A673 (cell line): ENCODE measurements around the gene ISG20L2. TPM values are rescaled to one million over a fixed set of nuclear protein-coding genes. Genes with fewer than 3 reads are reported as not detected.
A peak's percentile ranks its signal among the peaks of the same experiment; 100 is the strongest.

ENCODE experiments used
- BruUV-seq: library from RNA; stranded (reverse); fragments of 400-500 nt; replicated peaks from 2 replicates; lab custom pipeline; 2021; lab: Mats Ljungman, UMichigan
- CTCF ChIA-PET: fragments of 300-600 bp; sonication (Branson Sonifier 250); formaldehyde crosslinking; loops from one replicate; lab custom pipeline; 2022; ENCODE audit warnings: antibody characterized with exemption; lab: Charles Lee
- POLR2A ChIA-PET: fragments of 300-600 bp; sonication (Branson Sonifier 250); formaldehyde crosslinking; loops from one replicate; lab custom pipeline; 2022; ENCODE audit warnings: antibody characterized with exemption; ENCODE audit not compliant: low non-redundant PET; lab: Charles Lee
- DNase-seq: peaks from one replicate; pipeline ENCODE4 v3.0.0-alpha.2; 2015; ENCODE audit warnings: low spot score
- H3K27ac ChIP-seq: fragments of 200-600 bp; sonication (generic); 2 replicates; pipeline ENCODE4 v1.5.1; 2016; ENCODE audit warnings: mixed run types, low read depth, mild to moderate bottlenecking, mixed read lengths, antibody characterized with exemption, low read length; ENCODE audit not compliant: poor library complexity, severe bottlenecking
- H3K27me3 ChIP-seq: fragments of 200-600 bp; sonication (generic); replicated peaks from 2 replicates; pipeline ENCODE4 v1.6.1; 2017; ENCODE audit warnings: mixed run types, low read depth, mild to moderate bottlenecking, mixed read lengths, antibody characterized with exemption, low read length; ENCODE audit not compliant: insufficient read depth, poor library complexity
- H3K36me3 ChIP-seq: fragments of 200-600 bp; sonication (generic); 2 replicates; pipeline ENCODE4 v1.6.1; 2016; ENCODE audit warnings: mixed run types, mild to moderate bottlenecking, mixed read lengths, antibody characterized with exemption, low read length; ENCODE audit not compliant: insufficient read depth, poor library complexity, severe bottlenecking
- H3K4me1 ChIP-seq: fragments of 200-600 bp; sonication (generic); 2 replicates; pipeline ENCODE4 v1.6.1; 2017; ENCODE audit warnings: mixed run types, mild to moderate bottlenecking, mixed read lengths, antibody characterized with exemption, low read length; ENCODE audit not compliant: insufficient read depth, poor library complexity, severe bottlenecking
- H3K4me3 ChIP-seq: fragments of 200-600 bp; sonication (generic); 2 replicates; pipeline ENCODE4 v1.5.1; 2016; ENCODE audit warnings: low read depth, mixed run types, mild to moderate bottlenecking, mixed read lengths, low read length; ENCODE audit not compliant: poor library complexity, severe bottlenecking
- H3K9me3 ChIP-seq: fragments of 200-600 bp; sonication (generic); 2 replicates; pipeline ENCODE4 v1.6.1; 2016; ENCODE audit warnings: mixed run types, low read depth, mild to moderate bottlenecking, mixed read lengths, antibody characterized with exemption, low read length; ENCODE audit not compliant: poor library complexity, severe bottlenecking
- EZH2 ChIP-seq: fragments of 200-600 bp; sonication (generic); IDR thresholded peaks from 2 replicates; pipeline ENCODE4 v1.6.1; 2017; ENCODE audit warnings: borderline replicate concordance, low read depth, mild to moderate bottlenecking, mixed read lengths, antibody characterized with exemption, low read length; ENCODE audit not compliant: poor library complexity, severe bottlenecking
- intact Hi-C: fragments of 100-400 bp; cut with micrococcal nuclease; formaldehyde crosslinking; loops from one replicate; pipeline ENCODE4 v1.10.0; 2022; ENCODE audit not compliant: unreplicated experiment
- total RNA-seq: library from RNA; stranded (reverse); gene quantifications from 2 replicates; pipeline ENCODE4 v1.2.3, GENCODE V29; 2021
- TF ChIP-seq, protein P1 (sequence below): fragments of 300-800, 200-600 bp; sonication (generic); conservative IDR thresholded peaks from 2 replicates; pipeline ENCODE4 v1.5.1; 2017; ENCODE audit warnings: low read depth, mild to moderate bottlenecking, antibody characterized with exemption, low read length, moderate library complexity, mixed read lengths

The ISG20L2 gene
- total RNA-seq, 1 experiment from 2014 or later, result 46.5 TPM

DNA sequence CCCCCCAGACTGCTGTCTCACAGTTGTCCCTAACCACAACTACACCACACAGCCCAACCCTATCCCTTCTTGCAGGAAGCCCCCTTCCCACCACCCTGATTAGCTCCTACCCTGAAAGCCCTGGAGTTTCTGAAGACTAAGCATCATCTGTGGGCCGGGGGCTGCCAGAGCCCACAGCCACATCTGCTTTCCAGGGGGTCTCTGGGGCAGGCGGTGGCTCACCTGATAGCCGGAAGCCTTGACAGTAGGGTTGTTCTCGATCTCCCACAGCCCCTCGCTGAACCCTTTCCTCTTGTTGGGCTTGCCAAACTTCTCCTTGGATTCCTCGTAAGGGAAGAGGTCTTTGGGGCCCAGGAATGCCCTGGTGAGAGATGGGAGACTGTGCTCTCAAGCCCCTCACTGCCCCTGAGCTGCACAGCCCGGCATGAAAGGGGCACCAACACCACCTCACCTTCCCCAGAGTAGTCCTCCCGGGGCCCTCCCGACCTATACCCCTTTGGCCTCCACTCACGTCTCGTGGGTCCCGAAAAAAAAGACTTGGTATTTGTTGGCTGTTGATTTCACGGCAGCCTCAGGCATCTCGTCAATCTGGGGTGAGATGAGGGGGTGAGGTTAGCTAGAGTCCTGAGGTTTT lies 16.3 kb upstream of the ISG20L2 start:
- TF ChIP-seq EZH2, result no peak
- TF ChIP-seq, protein P1, sequence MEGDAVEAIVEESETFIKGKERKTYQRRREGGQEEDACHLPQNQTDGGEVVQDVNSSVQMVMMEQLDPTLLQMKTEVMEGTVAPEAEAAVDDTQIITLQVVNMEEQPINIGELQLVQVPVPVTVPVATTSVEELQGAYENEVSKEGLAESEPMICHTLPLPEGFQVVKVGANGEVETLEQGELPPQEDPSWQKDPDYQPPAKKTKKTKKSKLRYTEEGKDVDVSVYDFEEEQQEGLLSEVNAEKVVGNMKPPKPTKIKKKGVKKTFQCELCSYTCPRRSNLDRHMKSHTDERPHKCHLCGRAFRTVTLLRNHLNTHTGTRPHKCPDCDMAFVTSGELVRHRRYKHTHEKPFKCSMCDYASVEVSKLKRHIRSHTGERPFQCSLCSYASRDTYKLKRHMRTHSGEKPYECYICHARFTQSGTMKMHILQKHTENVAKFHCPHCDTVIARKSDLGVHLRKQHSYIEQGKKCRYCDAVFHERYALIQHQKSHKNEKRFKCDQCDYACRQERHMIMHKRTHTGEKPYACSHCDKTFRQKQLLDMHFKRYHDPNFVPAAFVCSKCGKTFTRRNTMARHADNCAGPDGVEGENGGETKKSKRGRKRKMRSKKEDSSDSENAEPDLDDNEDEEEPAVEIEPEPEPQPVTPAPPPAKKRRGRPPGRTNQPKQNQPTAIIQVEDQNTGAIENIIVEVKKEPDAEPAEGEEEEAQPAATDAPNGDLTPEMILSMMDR, result no peak
- no TSS peak for BruUV-seq
- Histone ChIP-seq H3K27me3 (no peaks in the 10 kb centered on the region), H3K4me1 (peaks cover 45% of the 10 kb centered on the region), H3K4me3 (no peak overlapping the region), H3K36me3 (peaks cover 40% of the 10 kb centered on the region), H3K27ac (peak overlapping the region; percentile 90), H3K9me3 (no peaks in the 10 kb centered on the region)
- no peak for DNase-seq
- POLR2A ChIA-PET, result no interaction called here
- CTCF ChIA-PET, result no interaction called here
- intact Hi-C loops, result no loop called here

DNA sequence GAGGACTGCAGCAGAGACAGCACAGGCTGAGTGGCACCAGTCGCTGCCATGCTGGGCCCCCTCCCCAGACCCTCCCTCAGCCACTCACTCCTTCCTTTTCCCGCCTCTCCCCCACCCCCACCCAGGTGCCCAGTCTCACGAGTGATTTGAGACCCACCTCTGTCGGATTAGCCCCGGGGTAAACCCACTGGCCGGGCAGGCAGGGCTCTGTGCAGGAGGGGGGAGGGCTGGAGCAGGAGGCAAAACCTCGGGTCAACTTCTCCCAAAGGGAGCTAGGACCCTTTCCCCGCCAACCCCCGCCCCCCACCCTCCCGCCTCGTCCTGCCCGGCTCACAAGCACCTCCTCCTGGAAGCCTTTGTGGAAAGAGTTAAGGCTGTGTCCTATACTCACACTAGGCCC lies 15.8 kb upstream of the ISG20L2 start:
- no peak for TF ChIP-seq EZH2
- TF ChIP-seq, protein P1, result no peak
- POLR2A ChIA-PET, result no interaction called here
- H3K4me1 ChIP-seq, result peaks cover 44% of the 10 kb centered on the region
- no peak overlapping the region for H3K4me3 ChIP-seq
- intact Hi-C loops, result no loop called here
- no peak for DNase-seq
- BruUV-seq, result no TSS peak
- no peak overlapping the region for H3K27ac ChIP-seq
- H3K9me3 ChIP-seq, result no peaks in the 10 kb centered on the region
- CTCF ChIA-PET, result no interaction called here
- peaks cover 40% of the 10 kb centered on the region for H3K36me3 ChIP-seq
- H3K27me3 ChIP-seq, result no peaks in the 10 kb centered on the region

DNA sequence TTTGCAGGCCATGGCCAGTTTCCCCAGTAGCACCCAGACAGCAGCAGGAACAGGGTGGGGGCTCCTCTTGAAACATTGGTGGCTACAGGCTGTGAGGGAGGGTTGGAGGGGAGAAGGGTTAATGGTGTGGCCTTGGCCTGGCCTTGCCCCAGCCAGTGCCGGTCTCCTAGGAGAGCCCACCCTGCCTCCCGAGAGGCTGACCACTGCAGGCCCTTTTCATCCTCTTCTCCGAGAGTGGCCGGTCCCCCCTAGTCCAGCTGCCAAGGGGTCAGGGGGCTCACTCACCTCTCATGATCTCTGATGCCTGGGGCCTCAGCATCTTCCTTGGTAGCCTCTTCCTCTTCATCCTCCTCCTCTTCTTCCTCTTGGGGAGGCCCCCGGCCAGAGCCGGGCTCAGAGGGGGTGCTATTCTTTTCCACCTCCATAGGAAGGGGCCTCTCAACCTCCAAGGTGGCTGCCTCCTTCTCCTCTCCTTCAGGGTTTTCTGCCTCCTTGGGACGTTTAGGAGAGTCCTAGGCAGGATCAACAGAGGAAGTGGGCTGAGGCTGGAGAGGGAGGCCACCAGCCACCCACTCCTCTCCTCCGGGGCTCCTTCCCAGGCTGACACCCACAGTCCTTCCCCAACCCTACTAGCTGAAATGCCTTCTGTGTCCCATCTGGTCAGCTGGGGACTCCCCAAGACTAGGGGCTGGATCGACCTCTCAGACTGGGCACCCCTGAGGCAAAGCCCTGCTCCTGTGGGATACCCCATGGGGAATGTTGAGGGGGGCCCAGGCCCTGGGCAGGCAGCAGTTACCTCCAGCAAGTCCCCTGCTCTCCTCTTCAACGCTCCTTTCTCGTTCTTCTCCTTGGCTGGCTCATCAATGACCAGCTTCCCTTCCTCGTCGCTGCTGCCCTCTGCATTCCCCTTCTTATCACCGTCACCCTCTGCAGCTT lies 15.1 kb upstream of the ISG20L2 start:
- Histone ChIP-seq H3K9me3 (no peaks in the 10 kb centered on the region), H3K4me1 (peaks cover 37% of the 10 kb centered on the region), H3K27ac (no peak overlapping the region), H3K36me3 (peaks cover 40% of the 10 kb centered on the region), H3K4me3 (no peak overlapping the region), H3K27me3 (no peaks in the 10 kb centered on the region)
- TF ChIP-seq, protein P1, result no peak
- TF ChIP-seq EZH2, result no peak
- CTCF ChIA-PET, result no interaction called here
- POLR2A ChIA-PET, result no interaction called here
- intact Hi-C loops, result no loop called here
- BruUV-seq, result no TSS peak
- no peak for DNase-seq
